GM21447 (cell line): ENCODE data around the gene SYNCRIP.
"Not testable (repeated sequence)": the region's sequence is repeated elsewhere in the genome, so short reads cannot be mapped to it uniquely, and the experiment has no call there.

ENCODE experiments used
- ATAC-seq: cut with Tn5 transposase; IDR thresholded peaks from one replicate; pipeline ENCODE4 v1.9.1; 2021; ENCODE audit not compliant: unreplicated experiment

SYNCRIP gene

GRCh38 chr6:85642774-85643536 is at the start of gene SYNCRIP:
TSS of gene SYNCRIP (minus strand) at chr6:85642886. CDS start at chr6:85641439, 1,447 bp downstream.
- ATAC-seq, result peak; percentile 66

- ATAC-seq, result no peak
Measured at GRCh38 chr6:85691478-85691877, 48.8 kb upstream of the SYNCRIP start.

- ATAC-seq, result no peak
Measured at GRCh38 chr6:85690071-85690470, 47.4 kb upstream of the SYNCRIP start.

GRCh38 chr6:85685713-85686112 is 43.0 kb upstream of the SYNCRIP start:
- peak; percentile 95 for ATAC-seq

GRCh38 chr6:85684809-85685171 is 42.1 kb upstream of the SYNCRIP start:
- ATAC-seq, result no peak

- no peak for ATAC-seq
Measured at GRCh38 chr6:85684133-85684808, 41.6 kb upstream of the SYNCRIP start.

GRCh38 chr6:85681899-85682298 is 39.2 kb upstream of the SYNCRIP start:
- not testable (repeated sequence) for ATAC-seq

- ATAC-seq, result no peak
Measured at GRCh38 chr6:85680388-85680787, 37.7 kb upstream of the SYNCRIP start.

GRCh38 chr6:85679445-85680123 is 36.9 kb upstream of the SYNCRIP start:
- ATAC-seq, result no peak

GRCh38 chr6:85678602-85679444 is 36.1 kb upstream of the SYNCRIP start:
- peak; percentile 77 for ATAC-seq

- no peak for ATAC-seq
Measured at GRCh38 chr6:85678026-85678601, 35.4 kb upstream of the SYNCRIP start.

GRCh38 chr6:85677234-85677956 is 34.7 kb upstream of the SYNCRIP start:
- ATAC-seq, result no peak

- ATAC-seq, result no peak
Measured at GRCh38 chr6:85676086-85676729, 33.5 kb upstream of the SYNCRIP start.

- no peak for ATAC-seq
Measured at GRCh38 chr6:85675030-85675819, 32.5 kb upstream of the SYNCRIP start.

GRCh38 chr6:85674604-85675003 is 31.9 kb upstream of the SYNCRIP start:
- ATAC-seq, result no peak

- ATAC-seq, result no peak
Measured at GRCh38 chr6:85673198-85674139, 30.8 kb upstream of the SYNCRIP start.

GRCh38 chr6:85672623-85673022 is 29.9 kb upstream of the SYNCRIP start:
- no peak for ATAC-seq

GRCh38 chr6:85672050-85672449 is 29.4 kb upstream of the SYNCRIP start:
- ATAC-seq, result no peak
